H7 (cell line): Measurements from ENCODE around the gene TNIK. TPM values are rescaled to one million over a fixed set of nuclear protein-coding genes. Genes with fewer than 3 reads are reported as not detected.

Experiments used
- DNase-seq: peaks from one replicate; pipeline ENCODE4 v3.0.0; 2012
- H3K27me3 ChIP-seq: 2 replicates; pipeline ENCODE4 v1.6.0; 2011; ENCODE audit warnings: mild to moderate bottlenecking, low read length; ENCODE audit not compliant: control insufficient read depth, insufficient read depth
- H3K36me3 ChIP-seq: replicated peaks from 2 replicates; pipeline ENCODE4 v1.5.1; 2011; ENCODE audit warnings: low read length; ENCODE audit not compliant: control insufficient read depth, insufficient read depth
- H3K4me3 ChIP-seq: 2 replicates; pipeline ENCODE4 v1.5.1; 2011; ENCODE audit warnings: low read depth, mild to moderate bottlenecking, control low read depth, low read length, moderate library complexity; ENCODE audit not compliant: insufficient read depth
- total RNA-seq: library from RNA; depleted of rRNA; stranded (reverse); fragments of >200 nt; shearing (Covaris generic); gene quantifications from 2 replicates; pipeline ENCODE4 v1.2.3, GENCODE V29; 2014

Gene TNIK
- total RNA-seq, 1 experiment from 2014 or later, result 16.4 TPM

- DNase-seq, result no peak
- Histone ChIP-seq H3K4me3 (no peak overlapping the region), H3K27me3 (no peaks in the 10 kb centered on the region), H3K36me3 (no peaks in the 10 kb centered on the region)
These were observed 180.2 kb downstream of the TNIK start for GRCh38 chr3:171279972-171280371.

GRCh38 chr3:171278299-171278590, 182.0 kb downstream of the TNIK start:
- no peaks in the 10 kb centered on the region for H3K27me3 ChIP-seq
- no peak for DNase-seq
- no peak overlapping the region for H3K4me3 ChIP-seq
- H3K36me3 ChIP-seq, result no peaks in the 10 kb centered on the region

- no peak for DNase-seq
- H3K36me3 ChIP-seq, result no peaks in the 10 kb centered on the region
- H3K27me3 ChIP-seq, result no peaks in the 10 kb centered on the region
- H3K4me3 ChIP-seq, result no peak overlapping the region
These were observed 182.5 kb downstream of the TNIK start for GRCh38 chr3:171277456-171278298.

GRCh38 chr3:171276923-171277322, 183.3 kb downstream of the TNIK start:
- Histone ChIP-seq H3K4me3 (no peak overlapping the region), H3K36me3 (no peaks in the 10 kb centered on the region), H3K27me3 (no peaks in the 10 kb centered on the region)
- DNase-seq, result no peak

GRCh38 chr3:171274222-171274621, 186.0 kb downstream of the TNIK start:
- Histone ChIP-seq H3K4me3 (no peak overlapping the region), H3K36me3 (no peaks in the 10 kb centered on the region), H3K27me3 (no peaks in the 10 kb centered on the region)
- no peak for DNase-seq

GRCh38 chr3:171270541-171270940, 189.7 kb downstream of the TNIK start:
- Histone ChIP-seq H3K4me3 (no peak overlapping the region), H3K36me3 (no peaks in the 10 kb centered on the region), H3K27me3 (no peaks in the 10 kb centered on the region)
- no peak for DNase-seq

GRCh38 chr3:171269542-171269941, 190.7 kb downstream of the TNIK start:
- DNase-seq, result no peak

GRCh38 chr3:171268677-171269076, 191.5 kb downstream of the TNIK start:
- no peak for DNase-seq
- H3K4me3 ChIP-seq, result no peak overlapping the region
- no peaks in the 10 kb centered on the region for H3K27me3 ChIP-seq
- H3K36me3 ChIP-seq, result no peaks in the 10 kb centered on the region

More at GRCh38 chr3:171269542-171269941, 190.7 kb downstream of the TNIK start:
- Histone ChIP-seq H3K27me3 (no peaks in the 10 kb centered on the region), H3K36me3 (no peaks in the 10 kb centered on the region), H3K4me3 (no peak overlapping the region)

GRCh38 chr3:171267104-171267503, 193.1 kb downstream of the TNIK start:
- Histone ChIP-seq H3K36me3 (no peaks in the 10 kb centered on the region), H3K27me3 (no peaks in the 10 kb centered on the region), H3K4me3 (no peak overlapping the region)
- DNase-seq, result no peak

- no peaks in the 10 kb centered on the region for H3K36me3 ChIP-seq
- no peaks in the 10 kb centered on the region for H3K27me3 ChIP-seq
- DNase-seq, result no peak
- no peak overlapping the region for H3K4me3 ChIP-seq
These were observed 193.5 kb downstream of the TNIK start for GRCh38 chr3:171266740-171267073.

GRCh38 chr3:171266034-171266739, 194.0 kb downstream of the TNIK start:
- no peak overlapping the region for H3K4me3 ChIP-seq
- H3K27me3 ChIP-seq, result no peaks in the 10 kb centered on the region
- no peak for DNase-seq
- H3K36me3 ChIP-seq, result no peaks in the 10 kb centered on the region

- Histone ChIP-seq H3K27me3 (no peaks in the 10 kb centered on the region), H3K36me3 (no peaks in the 10 kb centered on the region), H3K4me3 (no peak overlapping the region)
- no peak for DNase-seq
These were observed 195.4 kb downstream of the TNIK start for GRCh38 chr3:171264758-171265157.

GRCh38 chr3:171262431-171262830, 197.8 kb downstream of the TNIK start:
- no peak overlapping the region for H3K4me3 ChIP-seq
- H3K36me3 ChIP-seq, result no peaks in the 10 kb centered on the region
- H3K27me3 ChIP-seq, result no peaks in the 10 kb centered on the region
- no peak for DNase-seq

- Histone ChIP-seq H3K27me3 (no peaks in the 10 kb centered on the region), H3K36me3 (no peaks in the 10 kb centered on the region), H3K4me3 (no peak overlapping the region)
- DNase-seq, result no peak
These were observed 198.7 kb downstream of the TNIK start for GRCh38 chr3:171261487-171261886.

GRCh38 chr3:171260899-171261298, 199.3 kb downstream of the TNIK start:
- no peaks in the 10 kb centered on the region for H3K27me3 ChIP-seq
- no peak for DNase-seq
- no peaks in the 10 kb centered on the region for H3K36me3 ChIP-seq
- no peak overlapping the region for H3K4me3 ChIP-seq
